GM03348 (cell line): ENCODE data around the gene ERBIN.
A peak's percentile ranks its signal among the peaks of the same experiment; 100 is the strongest.
"Not testable (repeated sequence)": the region's sequence is repeated elsewhere in the genome, so short reads cannot be mapped to it uniquely, and the experiment has no call there.

Source experiments
- DNase-seq: peaks from one replicate; pipeline ENCODE4 v3.0.0; 2012; ENCODE audit warnings: low spot score

The ERBIN gene

GRCh38 chr5:65915661-65916060, 10.7 kb upstream of the ERBIN start:
- not testable (repeated sequence) for DNase-seq

DNA sequence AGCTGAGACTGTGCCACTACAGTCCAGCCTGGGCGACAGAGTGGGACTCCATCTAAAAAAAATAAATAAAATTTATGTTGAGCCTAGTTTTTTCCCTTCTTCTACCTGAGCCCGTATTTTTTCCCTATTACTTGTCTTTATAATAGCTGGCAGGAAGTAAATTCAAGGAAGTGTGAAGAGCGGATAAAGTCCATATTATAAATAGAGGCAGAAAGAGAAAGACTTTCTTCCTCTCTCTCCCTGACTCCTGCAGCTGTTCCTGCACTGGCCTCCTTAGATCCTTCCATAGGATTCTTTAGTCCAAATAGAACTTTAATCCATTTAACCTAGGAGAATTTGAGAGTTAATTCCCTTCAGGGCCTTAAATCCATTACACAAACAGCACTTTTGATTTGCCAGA, 10.3 kb upstream of the ERBIN start:
- DNase-seq: no peak

DNA sequence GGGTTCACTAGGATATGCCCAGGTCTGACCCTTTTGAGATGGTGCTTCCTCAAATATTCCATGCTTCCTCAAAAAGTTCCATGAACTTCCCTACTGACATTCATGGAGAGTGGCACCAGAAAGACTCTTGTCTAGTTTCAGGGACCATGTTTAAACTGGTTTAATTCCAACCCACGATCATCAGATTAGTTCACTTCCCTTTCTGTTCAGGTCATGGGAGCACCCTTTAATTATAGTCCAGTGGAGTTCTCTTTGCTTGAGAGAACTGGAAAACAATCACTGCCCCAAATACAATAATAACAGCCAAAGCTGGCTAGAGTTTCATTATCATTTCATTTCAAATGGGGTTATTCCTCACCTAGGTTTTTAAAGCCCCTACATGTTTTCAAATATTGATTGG, 9.7 kb upstream of the ERBIN start:
- no peak for DNase-seq

DNA sequence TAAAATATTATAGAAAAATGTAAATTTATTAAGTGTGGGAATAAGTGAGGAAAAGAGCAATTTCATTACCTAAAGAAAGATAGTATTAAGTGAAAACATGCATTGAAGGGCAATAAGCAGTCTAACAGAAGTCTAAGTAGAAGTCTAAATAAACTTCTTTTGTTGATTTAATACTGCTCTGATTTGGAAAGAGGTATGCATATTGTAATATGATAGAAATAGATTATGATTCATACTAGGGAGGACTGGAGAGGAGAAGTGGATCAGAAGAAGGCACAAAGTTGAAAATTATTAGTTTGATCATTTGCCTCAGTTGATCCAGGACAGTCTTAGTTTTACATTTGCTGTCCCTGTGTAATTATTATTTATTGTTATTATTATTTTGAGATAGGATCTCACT, 6.6 kb upstream of the ERBIN start:
- DNase-seq: peak; percentile 53

- no peak for DNase-seq
These were observed 3.0 kb upstream of the ERBIN start for GRCh38 chr5:65923339-65923738.

- no peak for DNase-seq
These were observed 1.9 kb upstream of the ERBIN start for GRCh38 chr5:65924366-65925043.

DNA sequence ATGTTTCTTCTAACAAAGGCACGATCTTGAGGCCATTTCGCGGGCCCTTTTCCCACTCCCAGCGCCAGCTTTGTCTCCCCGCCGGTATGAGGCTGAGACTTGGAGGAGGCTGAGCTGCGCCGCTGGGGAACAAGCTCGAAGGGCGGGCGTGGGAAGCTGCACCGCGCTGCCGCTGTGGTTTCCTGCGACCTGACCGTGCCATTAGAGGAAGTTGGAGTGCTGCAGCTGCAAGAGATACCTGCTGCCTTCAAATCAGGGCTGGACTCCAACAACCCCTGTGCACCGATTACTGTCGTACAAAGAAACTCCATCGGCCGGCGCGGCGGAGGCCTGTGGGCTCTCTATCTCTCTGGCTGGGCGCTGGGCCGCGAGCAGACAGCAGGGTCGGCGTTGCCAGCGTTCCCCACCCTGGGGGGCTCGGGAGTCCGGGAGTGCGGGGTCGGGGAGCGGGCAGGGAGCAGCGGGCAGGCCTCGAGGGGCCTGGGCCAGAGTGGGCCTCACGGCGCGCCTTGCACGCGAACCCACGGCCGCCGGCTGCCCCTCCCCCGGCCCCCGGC, 1.3 kb upstream of the ERBIN start:
- DNase-seq: peak; percentile 73

DNA sequence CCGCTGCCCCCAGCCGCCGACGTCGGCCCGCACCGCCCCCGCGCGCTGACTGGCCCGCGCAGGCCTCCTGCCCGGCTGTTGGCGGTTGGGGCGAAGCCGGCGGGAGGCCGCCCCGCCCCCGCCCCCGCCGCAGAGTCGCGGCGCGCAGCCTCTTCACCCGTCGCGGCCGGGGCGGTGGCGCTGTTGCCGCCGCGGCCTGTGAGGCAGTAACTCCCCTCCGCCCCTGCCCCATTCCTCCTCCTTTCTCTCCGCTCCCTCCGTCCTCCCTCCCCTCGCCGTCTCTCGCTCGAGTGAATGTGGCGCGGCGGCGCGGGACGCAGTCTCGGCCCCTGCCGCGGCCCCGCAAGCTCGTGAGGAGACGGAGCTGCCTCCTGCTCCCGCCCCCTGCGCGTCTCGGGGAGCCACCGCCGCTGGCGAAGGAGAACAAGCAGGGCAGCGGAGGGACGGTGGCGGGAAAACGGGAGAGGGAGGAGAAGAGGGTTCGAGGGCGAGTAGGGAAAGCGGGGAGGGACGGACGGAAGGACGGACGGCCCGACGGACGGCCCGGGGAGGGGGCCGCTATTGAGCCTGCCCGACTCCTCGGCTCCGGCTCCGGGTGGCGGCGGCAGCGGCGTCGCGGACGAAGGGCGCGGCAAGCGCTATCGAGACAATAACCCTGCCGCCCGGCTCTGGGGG, 637 bp upstream of the ERBIN start:
- DNase-seq: peak; percentile 95

DNA sequence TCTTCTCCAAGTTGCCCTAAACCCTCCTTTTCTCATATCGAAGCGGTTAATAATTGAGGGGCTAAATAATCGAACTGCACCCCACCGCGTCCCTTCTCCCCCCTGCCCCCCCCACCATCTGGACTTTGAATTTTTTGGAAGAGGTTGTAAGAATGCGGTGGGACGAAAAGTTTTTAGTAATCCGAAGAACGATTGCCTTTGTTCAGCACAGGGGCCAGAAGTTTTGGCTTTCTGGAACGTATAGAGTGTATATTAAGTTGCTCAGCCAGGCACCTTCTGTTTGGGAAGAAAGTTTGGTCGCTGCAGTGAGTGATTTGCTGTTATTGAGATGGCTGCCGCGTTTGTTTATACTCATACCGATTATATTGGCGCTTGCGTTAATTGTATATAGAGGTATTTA, 518 bp downstream of the ERBIN start:
- DNase-seq: peak; percentile 11

DNA sequence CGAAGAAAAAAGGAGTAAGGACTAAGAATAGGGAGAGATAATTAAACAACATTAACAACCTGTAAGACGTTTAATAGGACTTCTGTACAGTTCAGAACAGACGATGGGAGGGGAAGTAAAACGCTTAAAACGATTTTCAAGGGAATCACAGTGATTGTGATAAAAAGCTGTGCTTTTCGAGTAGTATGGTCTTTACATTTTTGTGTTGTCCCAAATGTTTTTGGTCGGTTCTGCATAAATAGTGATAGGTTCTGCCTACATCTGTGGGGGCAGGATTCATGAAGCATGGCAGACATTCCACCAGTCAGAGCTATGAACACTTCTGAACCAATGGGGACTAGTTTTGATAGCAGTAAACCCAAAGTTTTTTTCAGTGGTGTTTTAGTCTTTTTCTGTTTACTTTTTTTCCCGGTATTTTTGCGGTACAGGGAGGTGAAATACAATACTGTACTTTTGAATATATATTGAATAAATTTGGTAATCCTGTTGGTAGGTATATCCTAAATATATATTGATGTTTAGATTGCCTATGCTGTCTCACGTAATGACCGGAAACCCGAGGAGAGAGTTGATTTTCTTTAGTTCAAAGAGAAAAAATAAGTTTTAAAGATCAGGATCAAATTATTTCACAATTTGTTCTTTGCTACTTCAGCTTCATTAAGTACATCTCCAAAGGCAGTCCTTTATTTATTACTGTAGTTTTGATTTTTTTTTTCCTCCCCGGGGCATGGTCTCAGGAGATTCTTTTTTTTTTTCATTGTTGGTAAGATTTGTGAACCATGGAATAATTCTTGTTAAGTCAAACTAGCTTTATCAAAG, 1.3 kb downstream of the ERBIN start:
- peak; percentile 77 for DNase-seq

GRCh38 chr5:65928322-65928752, 2.0 kb downstream of the ERBIN start:
- DNase-seq: no peak

DNA sequence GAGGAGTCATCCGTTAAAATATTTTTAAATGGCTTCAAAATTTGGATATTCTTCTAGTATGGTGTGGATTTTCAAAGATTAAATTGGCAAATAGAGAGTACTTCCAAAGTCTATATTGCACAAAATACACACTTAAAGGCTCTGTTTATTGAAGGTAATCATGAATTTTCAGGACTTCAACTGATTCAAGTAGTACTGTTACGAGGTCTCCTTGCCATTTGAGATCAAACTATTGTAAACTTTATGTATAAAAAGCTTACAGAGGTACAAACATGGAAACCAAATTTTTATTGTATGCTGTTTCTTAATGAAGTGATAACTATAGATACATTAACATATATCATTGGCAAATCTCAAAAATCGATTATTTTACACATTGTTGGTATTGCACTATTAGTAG, 2.5 kb downstream of the ERBIN start:
- DNase-seq: no peak

DNA sequence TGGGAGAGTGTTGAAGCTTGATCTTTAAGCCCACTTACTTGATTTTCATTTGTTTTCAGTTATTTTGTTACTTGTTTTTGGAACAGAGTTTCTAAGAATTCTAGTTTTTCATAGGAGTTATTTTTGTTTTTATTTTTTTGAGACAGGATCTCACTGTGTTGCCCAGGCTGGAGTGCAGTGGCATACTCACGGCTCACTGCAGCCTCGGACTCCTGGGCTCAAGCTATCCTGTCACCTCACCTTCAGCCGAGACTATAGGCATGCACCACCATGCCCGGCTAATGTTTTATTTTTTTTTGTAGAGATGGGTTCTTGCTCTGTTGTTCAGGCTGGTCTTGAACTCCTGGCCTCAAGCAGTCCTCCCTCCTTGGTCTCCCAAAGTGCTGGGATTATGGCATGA, 6.3 kb downstream of the ERBIN start:
- no peak for DNase-seq

GRCh38 chr5:65933295-65933694, 6.9 kb downstream of the ERBIN start:
- no peak for DNase-seq

DNA sequence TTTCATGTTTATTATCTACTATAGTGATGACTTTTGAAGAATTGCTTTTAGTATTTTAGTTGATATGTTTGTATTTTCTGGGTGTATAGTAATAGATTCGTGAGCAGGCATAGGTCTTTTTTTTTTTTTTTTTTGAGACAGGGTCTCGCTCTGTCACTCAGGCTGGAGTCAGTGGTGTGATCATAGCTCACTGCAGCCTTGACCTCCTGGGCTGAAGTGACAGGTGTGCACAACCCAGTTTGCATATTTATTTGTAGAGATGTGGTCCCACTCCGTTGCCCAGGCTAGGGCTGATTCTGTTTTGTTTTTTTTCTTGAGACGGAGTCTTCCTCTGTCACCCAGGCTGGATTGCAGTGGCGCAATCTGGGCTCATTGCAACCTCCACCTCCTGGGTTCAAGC, 11.9 kb downstream of the ERBIN start:
- DNase-seq: no peak

DNA sequence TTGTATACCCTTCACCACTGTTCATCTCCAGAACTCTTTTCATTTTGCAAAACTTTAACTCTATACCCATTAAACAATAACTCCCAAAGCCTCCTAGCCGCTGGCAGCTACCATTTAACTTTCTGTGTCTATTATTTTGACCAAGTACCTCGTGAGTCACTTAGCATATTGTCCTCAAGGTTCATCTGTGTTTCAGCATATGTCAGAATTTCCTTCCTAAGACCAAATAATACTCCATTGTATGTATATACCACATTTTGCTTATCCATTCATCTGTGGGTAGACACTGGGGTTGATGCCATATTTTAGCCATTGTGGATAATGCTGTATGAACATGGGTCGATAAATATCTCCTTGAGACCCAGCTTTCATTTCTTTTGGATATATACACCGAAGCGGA, 17.4 kb downstream of the ERBIN start:
- DNase-seq: no peak

DNA sequence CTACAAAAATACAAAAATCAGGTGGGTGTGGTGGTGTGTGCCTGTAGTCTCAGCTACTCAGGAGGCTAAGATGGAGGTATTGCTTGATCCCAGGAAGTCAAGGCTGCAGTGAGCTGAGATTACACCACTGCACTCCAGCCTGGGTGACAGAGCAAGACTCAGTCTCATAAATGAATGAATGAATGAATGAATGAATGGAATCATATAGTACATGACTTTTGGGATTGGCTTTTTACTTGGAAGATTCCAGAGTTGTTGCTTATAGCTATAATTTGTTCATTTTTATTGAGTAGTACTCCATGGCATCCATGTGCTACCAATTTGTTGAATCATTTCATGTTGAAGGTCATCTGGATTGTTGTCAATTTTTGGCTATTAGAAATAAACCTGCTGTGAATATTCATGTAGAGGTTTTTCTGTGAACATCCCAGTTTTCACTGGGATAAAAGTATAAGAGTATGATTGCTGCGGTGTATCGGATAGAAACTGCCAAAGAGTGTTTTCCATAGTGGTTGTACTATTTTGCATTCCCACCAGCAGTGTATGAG, 19.9 kb downstream of the ERBIN start:
- peak; percentile 19 for DNase-seq

DNA sequence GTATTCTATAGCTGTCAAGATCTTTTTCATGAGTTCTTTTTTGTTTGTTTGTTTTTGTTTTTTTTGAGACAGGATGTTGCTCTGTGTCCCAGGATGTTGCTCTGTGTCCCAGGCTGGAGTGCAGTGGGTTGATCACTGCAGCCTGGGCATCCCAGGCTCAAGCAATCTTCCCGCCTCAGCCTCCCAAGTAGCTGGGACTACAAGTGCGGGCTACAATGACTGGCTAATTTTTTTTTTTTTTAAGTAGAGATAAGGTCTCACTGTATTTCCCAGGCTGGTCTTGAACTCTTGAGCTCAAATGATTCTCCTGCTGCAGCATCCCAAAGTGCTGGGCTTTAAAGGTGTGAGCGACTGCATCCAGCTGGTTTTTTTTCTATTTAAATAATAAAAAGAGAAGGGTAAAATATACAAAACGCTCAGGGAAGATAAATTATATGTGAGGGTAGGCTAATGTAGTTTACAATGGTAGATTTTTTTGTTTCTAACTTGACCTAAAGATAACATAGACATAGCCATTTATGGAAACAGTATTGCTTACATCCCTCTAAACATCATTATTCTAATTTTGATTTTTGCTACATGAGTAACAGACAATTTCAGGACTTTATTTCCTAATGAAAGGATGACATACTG, 21.9 kb downstream of the ERBIN start:
- no peak for DNase-seq

DNA sequence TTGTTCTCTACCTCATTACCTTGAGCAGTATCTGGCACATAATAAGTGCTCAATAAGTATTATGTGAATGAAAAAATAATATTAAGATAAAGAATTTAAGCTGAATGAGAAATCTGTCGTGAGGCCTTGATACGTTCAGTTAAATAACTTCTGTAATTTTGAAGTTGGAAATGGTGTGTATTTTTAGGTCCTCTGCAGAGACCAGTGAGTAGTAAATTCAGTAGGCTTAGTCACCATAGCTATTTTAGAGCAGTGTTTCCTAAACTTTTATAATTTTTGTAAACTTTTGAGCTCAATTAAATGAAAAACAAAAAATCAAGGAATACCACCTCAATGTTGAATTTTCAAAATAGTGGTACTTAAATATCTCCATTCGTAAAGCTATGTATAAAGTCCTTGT, 25.0 kb downstream of the ERBIN start:
- no peak for DNase-seq

DNA sequence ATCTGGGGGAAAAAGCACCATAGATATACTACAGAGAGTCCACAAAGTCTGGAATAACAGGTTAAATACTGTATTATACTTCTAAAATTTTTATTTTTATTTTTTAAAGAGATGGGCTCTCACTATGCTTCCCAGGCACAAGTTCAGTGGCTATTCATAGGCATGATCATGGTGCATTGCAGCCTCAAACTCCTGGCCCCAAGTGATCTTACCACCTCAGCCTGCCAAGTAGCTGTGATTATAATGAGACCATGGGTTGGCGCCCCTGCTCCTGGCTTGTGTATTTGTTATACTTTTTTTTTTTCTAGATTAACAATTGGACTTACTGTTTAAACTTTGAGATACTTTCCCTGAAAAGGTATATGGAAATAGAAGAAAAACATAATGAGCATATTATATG, 25.9 kb downstream of the ERBIN start:
- DNase-seq: no peak

DNA sequence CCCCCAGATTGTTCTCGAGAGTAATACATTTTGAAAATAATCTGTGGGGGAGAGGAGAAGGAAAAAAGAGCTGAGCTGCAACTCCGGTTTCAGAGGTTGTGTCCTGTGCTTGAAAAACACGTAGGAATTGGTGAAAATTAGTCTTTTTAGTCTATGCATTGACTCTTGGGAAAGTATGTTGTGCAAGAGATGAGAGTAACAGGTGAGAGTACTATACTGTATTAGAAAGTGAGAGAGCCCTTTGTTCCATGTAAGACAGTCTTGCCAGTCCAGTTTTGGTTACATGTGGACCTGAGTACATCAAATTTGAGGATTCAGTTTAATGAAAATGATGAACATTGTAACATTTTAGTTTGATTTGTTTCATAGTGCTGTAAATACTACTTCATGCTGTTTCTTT, 27.8 kb downstream of the ERBIN start:
- DNase-seq: no peak

- DNase-seq: no peak
These were observed 29.4 kb downstream of the ERBIN start for GRCh38 chr5:65955746-65956145.
